ENCODE data around the gene AGBL1. TPM values are rescaled to one million over a fixed set of nuclear protein-coding genes. Genes with fewer than 3 reads are reported as not detected.

The AGBL1 gene
- total and polyA plus RNA-seq, 2 experiments from 2014 or later = 0.03 TPM; not detected in 1

- no peaks in the 10 kb centered on the region for H3F3A ChIP-seq (replicated peaks; ENCODE audit: low read depth)
- DNase-seq (ENCODE audit: low spot score) (no peak), ATAC-seq (no peak)
- Mint-ChIP-seq H3K4me1 (no peaks in the 10 kb centered on the region), H3K27ac (no peak overlapping the region), H3K36me3 (ENCODE audit: low read depth) (no peaks in the 10 kb centered on the region), H3K9me3 (no peaks in the 10 kb centered on the region), H3K27me3 (ENCODE audit: insufficient read depth, low read depth, poor library complexity) (no peaks in the 10 kb centered on the region), H3K4me3 (no peak overlapping the region)
- no peak overlapping the region for H3K4me3 ChIP-seq
- H3K27me3 ChIP-seq (ENCODE audit: insufficient read depth) = no peaks in the 10 kb centered on the region
- no peaks in the 10 kb centered on the region for H3K79me2 ChIP-seq (replicated peaks; ENCODE audit: insufficient read depth)
- H3K36me3 ChIP-seq (ENCODE audit: insufficient read depth) = no peaks in the 10 kb centered on the region
- H2AFZ ChIP-seq = peak overlapping the region; percentile 61
- no peak overlapping the region for H3K27ac ChIP-seq (ENCODE audit: low read depth)
- H3K4me2 ChIP-seq = no peak overlapping the region
- H3K4me1 ChIP-seq (ENCODE audit: insufficient read depth) = no peaks in the 10 kb centered on the region
- no peak for TF ChIP-seq POLR2AphosphoS5 (IDR thresholded peaks at IDR 0.05; ENCODE audit: low read depth)
- no peak for TF ChIP-seq ZNF331 (CRISPR knock-in tag; IDR thresholded peaks at IDR 0.05; ENCODE audit: low read depth)
- TF ChIP-seq NANOG (IDR thresholded peaks at IDR 0.05; ENCODE audit: borderline replicate concordance) = no peak
- H3K9me2 ChIP-seq (ENCODE audit: insufficient read depth) = no peaks in the 10 kb centered on the region; the same call in 1 of the 2 replicates
- H4K20me1 ChIP-seq (replicated peaks; ENCODE audit: insufficient read depth) = no peaks in the 10 kb centered on the region
Observed at GRCh38 chr15:86849136-86849535, 769.5 kb downstream of the AGBL1 start.

GRCh38 chr15:86849558-86850285 is 770.1 kb downstream of the AGBL1 start:
- Histone ChIP-seq H3K36me3 (ENCODE audit: insufficient read depth) (no peaks in the 10 kb centered on the region), H3K79me2 (replicated peaks; ENCODE audit: insufficient read depth) (no peaks in the 10 kb centered on the region), H3K4me1 (ENCODE audit: insufficient read depth) (no peaks in the 10 kb centered on the region), H3K4me2 (no peak overlapping the region), H3K9me2 (ENCODE audit: insufficient read depth) (no peaks in the 10 kb centered on the region; the same call in 1 of the 2 replicates), H4K20me1 (replicated peaks; ENCODE audit: insufficient read depth) (no peaks in the 10 kb centered on the region), H3F3A (replicated peaks; ENCODE audit: low read depth) (no peaks in the 10 kb centered on the region), H3K27ac (ENCODE audit: low read depth) (no peak overlapping the region), H3K4me3 (no peak overlapping the region), H2AFZ (no peak overlapping the region), H3K27me3 (ENCODE audit: insufficient read depth) (no peaks in the 10 kb centered on the region)
- Mint-ChIP-seq H3K27ac (no peak overlapping the region), H3K4me3 (no peak overlapping the region), H3K9me3 (no peaks in the 10 kb centered on the region), H3K27me3 (ENCODE audit: insufficient read depth, low read depth, poor library complexity) (no peaks in the 10 kb centered on the region), H3K4me1 (no peaks in the 10 kb centered on the region), H3K36me3 (ENCODE audit: low read depth) (no peaks in the 10 kb centered on the region)
- ATAC-seq (no peak), DNase-seq (ENCODE audit: low spot score) (no peak)
- no peak for TF ChIP-seq NANOG (IDR thresholded peaks at IDR 0.05; ENCODE audit: borderline replicate concordance)

GRCh38 chr15:86850939-86851338 is 771.3 kb downstream of the AGBL1 start:
- H3K9me3 Mint-ChIP-seq = no peaks in the 10 kb centered on the region
- H3K36me3 Mint-ChIP-seq (ENCODE audit: low read depth) = no peaks in the 10 kb centered on the region
- no peak for TF ChIP-seq NANOG (IDR thresholded peaks at IDR 0.05; ENCODE audit: borderline replicate concordance)
- no peak for TF ChIP-seq ZNF462 (CRISPR knock-in tag; IDR thresholded peaks at IDR 0.05)
- TF ChIP-seq REST (IDR thresholded peaks at IDR 0.05; ENCODE audit: unreplicated experiment) = no peak
- no peak for TF ChIP-seq EZH2phosphoT487 (IDR thresholded peaks at IDR 0.05; ENCODE audit: unreplicated experiment)

More at GRCh38 chr15:86850939-86851338, 771.3 kb downstream of the AGBL1 start:
- H3K4me3 ChIP-seq = no peak overlapping the region
- H3K4me1 ChIP-seq (ENCODE audit: insufficient read depth) = no peaks in the 10 kb centered on the region
- no peaks in the 10 kb centered on the region for H3K36me3 ChIP-seq (ENCODE audit: insufficient read depth)
- no peaks in the 10 kb centered on the region for H3K79me2 ChIP-seq (replicated peaks; ENCODE audit: insufficient read depth)
- Mint-ChIP-seq H3K4me1 (no peaks in the 10 kb centered on the region), H3K4me3 (no peak overlapping the region), H3K27me3 (ENCODE audit: insufficient read depth, low read depth, poor library complexity) (no peaks in the 10 kb centered on the region), H3K27ac (no peak overlapping the region)
- no peaks in the 10 kb centered on the region for H4K20me1 ChIP-seq (replicated peaks; ENCODE audit: insufficient read depth)
- ATAC-seq = no peak
- no peak overlapping the region for H3K4me2 ChIP-seq
- no peak overlapping the region for H2AFZ ChIP-seq
- no peak overlapping the region for H3K27ac ChIP-seq (ENCODE audit: low read depth)
- H3K9me2 ChIP-seq (ENCODE audit: insufficient read depth) = no peaks in the 10 kb centered on the region; the same call in 1 of the 2 replicates
- H3F3A ChIP-seq (replicated peaks; ENCODE audit: low read depth) = no peaks in the 10 kb centered on the region
- no peak for DNase-seq (ENCODE audit: low spot score)
- H3K27me3 ChIP-seq (ENCODE audit: insufficient read depth) = no peaks in the 10 kb centered on the region

All from GM23338 (cell line).